Testis (tissue), 3 donors: Measurements from ENCODE around the gene IDUA. TPM values are rescaled to one million over a fixed set of nuclear protein-coding genes. Genes with fewer than 3 reads are reported as not detected.

ENCODE experiments used
- DNase-seq: peaks from one replicate; pipeline ENCODE4 v3.0.0-alpha.2; 2019
- H3K27ac ChIP-seq, 2 donors: fragments of 200-600 bp; sonication (generic); one replicate each; pipeline ENCODE4 v1.5.1; 2019
- H3K27me3 ChIP-seq: fragments of 200-600 bp; sonication (generic); one replicate; pipeline ENCODE4 v1.5.1; 2019
- H3K36me3 ChIP-seq: fragments of 200-600 bp; sonication (generic); one replicate; pipeline ENCODE4 v1.5.1; 2017; ENCODE audit warnings: low read depth; ENCODE audit errors: missing control alignments
- H3K4me1 ChIP-seq: fragments of 200-600 bp; sonication (generic); one replicate; pipeline ENCODE4 v1.5.1; 2019
- H3K4me3 ChIP-seq, 2 donors: fragments of 200-600 bp; sonication (generic); one replicate each; pipeline ENCODE4 v1.5.1; 2017 to 2019
- H3K9me3 ChIP-seq: fragments of 200-600 bp; sonication (generic); one replicate; pipeline ENCODE4 v1.5.1; 2017
- POLR2A ChIP-seq: fragments of 450-650 bp; IDR thresholded peaks from one replicate; pipeline ENCODE4 v1.6.1; 2017; ENCODE audit warnings: antibody characterized with exemption, mild to moderate bottlenecking, moderate library complexity
- WGBS, 2 donors: methylation state at CpG; one replicate each; pipeline ENCODE4 v1.1.5; 2018; 5-methylcytosine and 5-hydroxymethylcytosine counted together
- intact Hi-C: fragments of 100-400 bp; cut with DNase I; formaldehyde crosslinking; loops from one replicate; pipeline ENCODE4 v1.15.1; 2023; ENCODE audit warnings: low total_unique reads
- polyA plus RNA-seq: library from polyadenylated mRNA; stranded (reverse); fragments of 350-450 nt; fragmentation: Illumina TruSeq; extraction: RNeasy Lipid Tissue Mini Kit (QIAGEN cat#74804); gene quantifications from one replicate; pipeline ENCODE4 v1.2.3, GENCODE V29; 2014; ENCODE audit warnings: low read depth, low replicate concordance; ENCODE audit not compliant: insufficient read depth
- total RNA-seq, 2 donors: library from RNA; depleted of rRNA; stranded (reverse); fragments of >200 nt; gene quantifications; one replicate each; pipeline ENCODE4 v1.2.3, GENCODE V29; 2016
- TF ChIP-seq, protein P1 (sequence below), 3 experiments: fragments of 450-650 bp in 2 of 3; fragments of 200-600 bp in 1 of 3; sonication (generic) in 1 of 3; IDR thresholded peaks; one replicate each; pipeline ENCODE4 v1.5.1; 2016 to 2019; ENCODE audit warnings: antibody characterized with exemption in 3 of 3, mild to moderate bottlenecking in 2 of 3, moderate library complexity in 1 of 3

Gene IDUA
- total and polyA plus RNA-seq, 3 donors from 2014 or later: 8.9 to 39.4 (median 35.7) TPM

DNA sequence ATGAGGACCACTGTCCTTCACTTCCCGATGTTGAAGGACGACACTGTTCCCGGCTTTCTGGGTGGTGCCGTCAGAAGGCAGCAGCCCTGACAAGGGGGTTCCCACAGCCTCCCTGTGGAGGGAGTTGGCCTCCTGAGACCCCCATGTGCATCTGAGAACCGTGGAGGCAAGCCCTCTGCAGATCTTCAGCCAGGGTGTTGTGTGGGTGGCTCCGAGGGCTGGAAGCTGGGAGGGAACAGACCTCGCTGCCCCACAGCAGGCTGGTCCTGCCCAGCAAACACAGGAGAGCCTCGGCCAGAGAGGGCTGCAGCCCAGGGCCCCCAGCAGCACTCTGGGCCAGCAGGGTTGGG is 29.6 kb upstream of the IDUA start:
- intact Hi-C loops: no loop called here
- Histone ChIP-seq H3K27ac (no peak overlapping the region), H3K36me3 (no peaks in the 10 kb centered on the region), H3K27me3 (no peaks in the 10 kb centered on the region), H3K4me1 (no peaks in the 10 kb centered on the region), H3K4me3 (no peak overlapping the region), H3K9me3 (no peaks in the 10 kb centered on the region)
- TF ChIP-seq, protein P1, sequence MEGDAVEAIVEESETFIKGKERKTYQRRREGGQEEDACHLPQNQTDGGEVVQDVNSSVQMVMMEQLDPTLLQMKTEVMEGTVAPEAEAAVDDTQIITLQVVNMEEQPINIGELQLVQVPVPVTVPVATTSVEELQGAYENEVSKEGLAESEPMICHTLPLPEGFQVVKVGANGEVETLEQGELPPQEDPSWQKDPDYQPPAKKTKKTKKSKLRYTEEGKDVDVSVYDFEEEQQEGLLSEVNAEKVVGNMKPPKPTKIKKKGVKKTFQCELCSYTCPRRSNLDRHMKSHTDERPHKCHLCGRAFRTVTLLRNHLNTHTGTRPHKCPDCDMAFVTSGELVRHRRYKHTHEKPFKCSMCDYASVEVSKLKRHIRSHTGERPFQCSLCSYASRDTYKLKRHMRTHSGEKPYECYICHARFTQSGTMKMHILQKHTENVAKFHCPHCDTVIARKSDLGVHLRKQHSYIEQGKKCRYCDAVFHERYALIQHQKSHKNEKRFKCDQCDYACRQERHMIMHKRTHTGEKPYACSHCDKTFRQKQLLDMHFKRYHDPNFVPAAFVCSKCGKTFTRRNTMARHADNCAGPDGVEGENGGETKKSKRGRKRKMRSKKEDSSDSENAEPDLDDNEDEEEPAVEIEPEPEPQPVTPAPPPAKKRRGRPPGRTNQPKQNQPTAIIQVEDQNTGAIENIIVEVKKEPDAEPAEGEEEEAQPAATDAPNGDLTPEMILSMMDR (IDR thresholded peaks at IDR 0.05): no peak
- no peak for TF ChIP-seq POLR2A
- no peak for DNase-seq
- WGBS, 2 donors: 82% methylated on average over 8 of the region's 8 CpGs; no CpG with 5 or more reads in 1 of the 2 donors

DNA sequence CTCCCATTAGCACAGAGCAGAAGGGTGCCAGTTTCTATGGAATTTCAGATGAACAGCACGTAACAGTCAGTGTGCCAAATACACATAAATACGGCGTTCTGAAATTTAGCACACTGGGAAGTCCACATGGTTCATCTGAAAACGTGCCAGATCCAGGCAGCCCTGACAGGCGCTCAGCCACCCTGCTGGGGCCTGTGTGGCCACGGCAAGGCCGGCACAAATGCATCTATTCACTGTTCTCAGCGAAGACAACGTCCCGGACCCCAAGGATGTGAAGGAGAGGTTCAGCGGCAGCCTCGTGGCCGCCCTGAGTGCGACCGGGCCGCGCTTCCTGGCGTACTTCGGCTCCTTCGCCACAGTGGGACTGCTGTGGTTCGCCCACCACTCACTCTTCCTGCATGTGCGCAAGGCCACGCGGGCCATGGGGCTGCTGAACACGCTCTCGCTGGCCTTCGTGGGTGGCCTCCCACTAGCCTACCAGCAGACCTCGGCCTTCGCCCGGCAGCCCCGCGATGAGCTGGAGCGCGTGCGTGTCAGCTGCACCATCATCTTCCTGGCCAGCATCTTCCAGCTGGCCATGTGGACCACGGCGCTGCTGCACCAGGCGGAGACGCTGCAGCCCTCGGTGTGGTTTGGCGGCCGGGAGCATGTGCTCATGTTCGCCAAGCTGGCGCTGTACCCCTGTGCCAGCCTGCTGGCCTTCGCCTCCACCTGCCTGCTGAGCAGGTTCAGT is 29.1 kb upstream of the IDUA start:
- whole genome bisulfite sequencing, 2 donors: 79 to 92% methylated on average over 13 to 41 of the region's 45 CpGs
- Histone ChIP-seq H3K9me3 (no peaks in the 10 kb centered on the region), H3K27me3 (no peaks in the 10 kb centered on the region), H3K27ac (no peak overlapping the region), H3K4me1 (no peaks in the 10 kb centered on the region), H3K36me3 (no peaks in the 10 kb centered on the region), H3K4me3 (no peak overlapping the region)
- intact Hi-C loops: no loop called here
- TF ChIP-seq POLR2A: no peak
- DNase-seq: no peak

DNA sequence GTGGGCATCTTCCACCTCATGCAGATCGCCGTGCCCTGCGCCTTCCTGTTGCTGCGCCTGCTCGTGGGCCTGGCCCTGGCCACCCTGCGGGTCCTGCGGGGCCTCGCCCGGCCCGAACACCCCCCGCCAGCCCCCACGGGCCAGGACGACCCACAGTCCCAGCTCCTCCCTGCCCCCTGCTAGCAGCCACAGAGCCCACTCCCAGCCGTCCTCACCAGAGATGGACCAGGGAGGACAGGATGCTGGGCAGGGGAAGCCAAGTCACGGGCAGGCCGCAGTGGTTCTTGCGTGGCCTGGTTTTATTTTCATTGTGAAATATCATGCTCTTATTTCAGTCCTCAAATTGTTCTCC is 28.6 kb upstream of the IDUA start:
- H3K36me3 ChIP-seq: no peaks in the 10 kb centered on the region
- DNase-seq: no peak
- no peaks in the 10 kb centered on the region for H3K9me3 ChIP-seq
- no peaks in the 10 kb centered on the region for H3K27me3 ChIP-seq
- WGBS, 2 donors: 75 to 93% methylated on average over 3 to 12 of the region's 17 CpGs
- no peak overlapping the region for H3K27ac ChIP-seq
- intact Hi-C loops: no loop called here
- no peak overlapping the region for H3K4me3 ChIP-seq
- TF ChIP-seq, protein P1 (IDR thresholded peaks at IDR 0.05): no peak
- no peak for TF ChIP-seq POLR2A
- H3K4me1 ChIP-seq: no peaks in the 10 kb centered on the region

DNA sequence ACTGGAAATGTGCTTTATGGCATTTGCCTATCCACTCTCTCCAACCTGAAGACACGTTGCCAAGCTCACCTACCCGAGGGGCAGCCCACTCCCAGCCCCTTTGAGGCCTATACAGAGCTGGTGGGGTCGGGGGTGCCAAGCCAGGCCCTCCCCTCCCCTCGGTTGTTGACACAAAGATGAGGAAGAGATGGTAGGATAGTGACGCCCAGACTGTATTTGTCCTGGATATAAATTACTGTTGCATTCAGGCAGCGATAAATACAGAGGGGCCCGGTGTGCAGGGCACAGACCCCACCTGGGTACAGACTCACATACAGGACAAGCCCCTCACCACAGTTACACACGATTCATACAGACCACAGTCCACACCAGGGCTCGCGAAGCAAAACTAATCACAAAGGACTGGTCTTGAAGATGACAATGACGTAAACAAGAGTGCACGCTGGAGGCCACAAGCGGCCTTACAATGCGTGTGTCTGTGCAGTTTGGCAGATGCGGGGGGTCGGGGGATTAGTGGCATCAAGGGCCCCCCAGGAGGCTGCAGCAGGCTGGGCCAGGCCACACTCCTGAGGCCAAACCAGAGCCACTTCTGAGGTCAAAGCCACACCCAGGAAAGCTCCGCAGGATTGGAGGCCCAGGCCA is 28.0 kb upstream of the IDUA start:
- Histone ChIP-seq H3K9me3 (no peaks in the 10 kb centered on the region), H3K27ac (no peak overlapping the region), H3K4me3 (no peak overlapping the region), H3K27me3 (no peaks in the 10 kb centered on the region), H3K36me3 (no peaks in the 10 kb centered on the region), H3K4me1 (no peaks in the 10 kb centered on the region)
- TF ChIP-seq POLR2A: no peak
- TF ChIP-seq, protein P1 (IDR thresholded peaks at IDR 0.05): no peak
- DNase-seq: no peak
- intact Hi-C loops: no loop called here
- 86 to 89% methylated on average over 17 of the region's 17 CpGs for WGBS, 2 donors

DNA sequence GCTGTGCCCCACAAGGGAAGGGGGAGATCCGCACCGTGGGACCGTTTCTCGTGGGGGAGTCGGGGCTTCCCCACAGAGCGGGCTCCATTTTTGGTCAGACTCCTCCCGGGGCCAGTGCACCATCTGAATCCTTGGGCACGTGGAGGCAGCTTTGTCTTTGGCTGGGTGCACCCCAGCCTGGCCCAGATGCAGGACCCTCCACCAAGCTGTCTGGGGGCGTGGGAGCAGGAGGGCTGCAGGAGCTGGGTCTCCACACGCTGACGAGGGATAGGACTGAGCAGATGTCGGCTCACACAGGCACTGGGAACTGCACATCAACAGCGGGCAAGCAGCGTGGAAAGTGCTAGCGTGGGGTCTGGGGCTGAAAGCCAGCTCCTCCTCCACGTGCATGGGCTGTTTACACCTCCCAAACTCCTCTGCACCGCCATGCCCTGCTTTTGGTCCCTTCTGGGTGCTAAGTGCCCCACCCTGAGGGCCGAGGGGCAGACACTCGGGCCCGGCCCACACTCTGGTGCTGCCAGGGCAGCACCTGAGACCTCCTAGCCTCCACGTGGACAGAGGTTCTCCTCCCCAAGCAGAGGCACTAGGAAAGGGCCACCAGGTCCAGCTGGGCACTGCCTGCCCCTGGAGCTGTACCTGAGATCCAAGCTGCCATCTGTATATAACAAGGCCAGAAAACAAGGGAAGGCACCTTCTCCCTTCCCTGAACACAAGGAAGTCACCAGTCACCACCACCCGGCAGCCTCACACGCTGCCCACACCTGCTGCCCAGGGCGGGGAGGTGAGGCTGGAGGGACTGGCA is 27.3 kb upstream of the IDUA start:
- intact Hi-C loops: no loop called here
- Histone ChIP-seq H3K4me3 (no peak overlapping the region), H3K27ac (no peak overlapping the region), H3K36me3 (no peaks in the 10 kb centered on the region), H3K4me1 (no peaks in the 10 kb centered on the region), H3K9me3 (no peaks in the 10 kb centered on the region), H3K27me3 (no peaks in the 10 kb centered on the region)
- no peak for DNase-seq
- WGBS, 2 donors: 88 to 96% methylated on average over 4 to 24 of the region's 24 CpGs
- TF ChIP-seq, protein P1 (IDR thresholded peaks at IDR 0.05): no peak
- TF ChIP-seq POLR2A: no peak
